BJ (cell line): ENCODE results near the gene SRGAP2B. TPM values are rescaled to one million over a fixed set of nuclear protein-coding genes. Genes with fewer than 3 reads are reported as not detected.
"Not testable (repeated sequence)": the region's sequence is repeated elsewhere in the genome, so short reads cannot be mapped to it uniquely, and the experiment has no call there.

ENCODE experiments used
- CTCF ChIA-PET: fragments of 350-600 bp; formaldehyde crosslinking; extraction: SDS; loops from one replicate; lab custom pipeline; 2021; ENCODE audit warnings: antibody characterized with exemption, inconsistent platforms; lab: Yijun Ruan, JAX
- POLR2A ChIA-PET: fragments of 300-600 bp; sonication (Branson Sonifier 250); formaldehyde crosslinking; extraction: SDS; loops from one replicate; lab custom pipeline; 2021; ENCODE audit warnings: antibody characterized with exemption; lab: Charles Lee
- DNase-seq: peaks from one replicate; pipeline ENCODE4 v3.0.0-alpha.2; 2011; ENCODE audit warnings: low read depth
- H3K27me3 ChIP-seq: 2 replicates; pipeline ENCODE4 v1.6.0; 2011; ENCODE audit warnings: low read length; ENCODE audit not compliant: control insufficient read depth, insufficient read depth
- H3K36me3 ChIP-seq: 2 replicates; pipeline ENCODE4 v1.5.1; 2011; ENCODE audit warnings: low read length; ENCODE audit not compliant: control insufficient read depth, insufficient read depth
- H3K4me3 ChIP-seq: 2 replicates; pipeline ENCODE4 v1.5.1; 2011; ENCODE audit warnings: low read depth, mild to moderate bottlenecking, control low read depth, low read length
- polyA plus RNA-seq: library from polyadenylated mRNA; depleted of rRNA; stranded (reverse); fragments of >200 nt; gene quantifications from 2 replicates; pipeline ENCODE4 v1.2.3, GENCODE V29; 2011

SRGAP2B gene
- polyA plus RNA-seq, 1 experiment = 4.8 TPM

DNA sequence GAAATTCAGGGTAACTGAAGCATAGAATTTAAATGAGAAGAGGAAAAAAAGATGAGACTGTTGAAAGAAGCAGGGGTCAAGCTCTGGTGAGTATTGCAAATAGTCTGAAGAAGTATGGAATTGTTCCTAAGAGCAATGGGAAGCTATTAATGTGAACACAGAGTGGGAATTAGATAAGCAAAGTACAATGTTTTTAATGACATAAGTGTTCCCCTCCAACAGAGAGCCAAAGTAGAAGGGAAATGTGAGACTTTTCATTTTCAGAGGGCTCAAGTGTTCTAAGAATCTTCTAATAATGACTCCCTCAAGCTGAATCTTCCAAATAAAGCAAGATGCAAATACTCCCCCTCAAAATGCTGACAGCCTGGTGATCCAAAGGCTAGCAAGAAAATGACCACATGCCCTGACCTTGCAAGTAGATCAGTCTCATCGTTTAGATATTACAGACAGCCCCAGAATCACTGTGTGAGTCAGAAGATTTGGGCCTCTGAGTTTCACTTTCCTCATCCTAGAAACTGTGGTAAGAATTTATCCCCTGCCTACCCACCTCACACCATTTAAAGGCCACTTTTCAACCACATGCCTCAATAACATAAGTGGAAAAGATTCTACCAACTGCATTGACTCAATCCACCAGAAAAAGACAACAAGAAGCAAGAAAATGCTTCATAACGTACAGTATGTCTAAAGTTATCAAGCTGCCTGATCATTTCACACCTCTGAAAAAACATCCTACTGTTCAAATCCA, 79.2 kb downstream of the SRGAP2B start:
- H3K36me3 ChIP-seq, H3K4me3 ChIP-seq, POLR2A ChIA-PET, CTCF ChIA-PET, DNase-seq, H3K27me3 ChIP-seq: not testable (repeated sequence)

DNA sequence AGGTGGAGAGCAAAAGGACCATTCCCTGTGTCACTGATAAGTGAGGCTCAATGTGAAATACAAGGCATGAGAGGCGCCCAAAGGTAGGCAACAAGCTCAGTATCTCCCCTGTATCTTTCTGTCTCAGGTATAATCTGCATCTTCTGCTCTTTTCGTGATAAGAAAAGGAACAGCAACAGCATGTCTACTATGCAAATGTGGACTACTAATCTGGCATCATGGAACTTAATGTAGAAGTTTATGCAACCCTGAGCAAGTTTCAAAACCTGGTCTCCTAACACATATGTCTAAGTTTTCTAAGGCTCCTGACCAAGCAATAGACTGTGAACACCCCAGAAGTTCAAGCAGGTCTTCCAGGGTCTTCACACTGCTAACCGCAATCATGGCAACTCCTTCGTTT, 81.8 kb downstream of the SRGAP2B start:
- H3K36me3 ChIP-seq, CTCF ChIA-PET, POLR2A ChIA-PET, H3K4me3 ChIP-seq, DNase-seq, H3K27me3 ChIP-seq: not testable (repeated sequence)

DNA sequence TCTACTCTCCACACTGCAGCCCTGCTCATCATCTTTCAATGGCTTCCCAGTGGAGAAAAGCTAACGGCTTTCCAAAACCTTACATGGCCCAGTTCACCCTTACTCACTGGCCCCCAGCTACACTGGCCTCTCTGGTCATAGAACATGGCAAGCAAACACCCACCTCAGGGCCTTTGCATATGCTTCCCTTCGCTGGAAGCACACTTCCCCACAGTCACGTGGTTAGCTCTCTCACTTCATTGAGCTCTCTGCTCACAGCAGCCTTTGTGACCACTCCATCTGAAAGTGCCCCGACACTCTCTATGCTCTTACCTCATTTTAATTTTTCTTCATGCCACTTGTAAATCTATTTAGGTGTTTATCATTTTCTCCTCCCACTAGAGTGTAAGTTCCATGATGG, 83.3 kb downstream of the SRGAP2B start:
- H3K4me3 ChIP-seq, DNase-seq, POLR2A ChIA-PET, CTCF ChIA-PET, H3K36me3 ChIP-seq, H3K27me3 ChIP-seq: not testable (repeated sequence)

DNA sequence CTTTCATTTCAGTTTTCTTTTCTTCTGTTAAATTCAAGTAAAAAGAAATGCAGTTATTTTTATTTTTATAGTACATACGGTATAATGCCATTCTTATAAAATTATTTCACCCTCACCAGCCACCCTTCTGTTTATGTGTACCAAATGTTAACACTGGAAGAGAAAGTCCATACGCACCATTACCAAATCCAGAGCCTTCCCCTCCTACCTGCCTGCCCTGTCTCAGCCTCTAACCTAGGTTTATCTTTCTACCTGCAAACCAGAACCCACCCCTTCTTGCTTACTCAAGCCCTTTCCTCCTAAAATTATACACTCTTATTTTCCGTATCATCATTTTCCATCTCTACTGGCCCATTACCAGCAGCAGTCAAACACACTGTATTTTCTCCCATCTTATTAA, 84.5 kb downstream of the SRGAP2B start:
- DNase-seq, CTCF ChIA-PET, H3K36me3 ChIP-seq, H3K4me3 ChIP-seq, H3K27me3 ChIP-seq, POLR2A ChIA-PET: not testable (repeated sequence)

DNA sequence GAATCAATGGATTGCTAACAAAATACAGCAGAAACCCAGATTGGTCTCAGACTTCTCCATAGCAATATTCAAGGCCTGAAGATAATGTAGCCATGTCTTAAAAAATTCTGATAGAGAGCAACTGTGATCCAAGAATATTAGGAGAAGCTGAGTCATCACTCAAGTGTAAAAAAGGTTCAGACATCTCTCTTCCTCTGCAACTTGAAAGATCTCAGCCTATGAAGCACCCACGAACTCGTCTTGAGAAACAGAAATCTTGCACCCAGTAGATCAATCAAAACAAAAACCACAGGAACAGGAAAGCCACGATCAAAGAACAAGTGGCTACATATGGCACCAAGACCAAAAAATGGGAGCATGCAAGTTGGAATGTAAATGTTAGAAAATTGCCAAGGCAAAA, 85.2 kb downstream of the SRGAP2B start:
- CTCF ChIA-PET, H3K36me3 ChIP-seq, DNase-seq, POLR2A ChIA-PET, H3K27me3 ChIP-seq, H3K4me3 ChIP-seq: not testable (repeated sequence)

DNA sequence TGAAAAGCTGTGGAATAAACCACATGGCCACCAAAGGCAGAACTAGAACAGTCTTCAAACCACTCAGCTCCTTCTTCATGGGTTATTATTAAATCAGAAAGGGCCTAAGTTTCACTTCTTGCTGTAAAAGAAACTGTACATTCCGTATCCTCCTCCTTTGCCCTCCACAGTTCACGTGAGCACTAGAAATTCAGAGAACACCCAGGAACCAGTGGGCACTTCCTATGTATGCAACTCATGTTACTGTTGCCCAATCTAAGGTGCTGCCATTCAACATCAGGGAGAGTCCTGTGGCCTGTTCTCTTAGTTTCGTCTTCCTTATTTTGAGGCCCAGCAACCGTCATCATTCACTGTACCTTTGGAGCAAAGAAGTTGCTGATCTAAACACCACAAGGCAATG, 86.7 kb downstream of the SRGAP2B start:
- H3K27me3 ChIP-seq, POLR2A ChIA-PET, H3K36me3 ChIP-seq, H3K4me3 ChIP-seq, DNase-seq, CTCF ChIA-PET: not testable (repeated sequence)

DNA sequence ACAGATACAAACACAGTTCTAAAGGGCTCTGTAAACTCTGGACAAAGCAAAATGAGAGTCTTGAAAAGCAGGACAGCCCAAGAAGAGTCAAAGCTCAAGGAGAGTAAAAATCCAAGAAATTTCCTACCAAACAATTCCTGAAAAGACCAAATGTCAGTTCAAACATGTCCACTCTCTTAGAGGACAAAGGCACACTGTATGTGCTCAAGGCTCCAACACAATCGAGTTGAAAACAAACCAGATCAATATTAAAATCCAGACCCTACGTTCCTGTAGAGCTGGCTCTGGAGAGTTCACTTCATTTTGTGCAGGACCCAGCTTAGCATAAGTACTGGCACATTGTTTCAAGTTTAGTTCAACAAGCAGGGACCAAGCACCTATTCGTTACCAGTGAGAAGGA, 90.0 kb downstream of the SRGAP2B start:
- POLR2A ChIA-PET, H3K36me3 ChIP-seq, H3K4me3 ChIP-seq, H3K27me3 ChIP-seq, CTCF ChIA-PET, DNase-seq: not testable (repeated sequence)

DNA sequence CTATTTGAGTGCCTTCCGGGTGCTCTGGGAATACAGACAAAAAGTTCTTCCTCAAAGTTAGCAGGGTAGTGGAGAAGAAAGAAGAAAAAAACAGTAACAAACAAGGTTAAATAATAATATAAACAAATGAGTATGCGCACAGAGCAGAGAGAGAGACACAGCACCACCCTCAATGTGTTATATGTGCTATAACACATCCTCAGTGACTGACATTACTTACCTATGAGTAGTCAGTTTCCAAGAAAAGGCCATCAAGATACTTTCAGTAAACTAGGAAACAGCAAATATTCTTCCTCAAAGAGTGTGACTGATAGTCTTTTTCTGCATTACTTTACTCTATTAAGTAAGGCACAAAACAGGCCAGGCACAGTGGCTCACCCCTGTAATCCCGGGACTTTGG, 93.7 kb downstream of the SRGAP2B start:
- H3K27me3 ChIP-seq, DNase-seq, CTCF ChIA-PET, H3K36me3 ChIP-seq, H3K4me3 ChIP-seq, POLR2A ChIA-PET: not testable (repeated sequence)

DNA sequence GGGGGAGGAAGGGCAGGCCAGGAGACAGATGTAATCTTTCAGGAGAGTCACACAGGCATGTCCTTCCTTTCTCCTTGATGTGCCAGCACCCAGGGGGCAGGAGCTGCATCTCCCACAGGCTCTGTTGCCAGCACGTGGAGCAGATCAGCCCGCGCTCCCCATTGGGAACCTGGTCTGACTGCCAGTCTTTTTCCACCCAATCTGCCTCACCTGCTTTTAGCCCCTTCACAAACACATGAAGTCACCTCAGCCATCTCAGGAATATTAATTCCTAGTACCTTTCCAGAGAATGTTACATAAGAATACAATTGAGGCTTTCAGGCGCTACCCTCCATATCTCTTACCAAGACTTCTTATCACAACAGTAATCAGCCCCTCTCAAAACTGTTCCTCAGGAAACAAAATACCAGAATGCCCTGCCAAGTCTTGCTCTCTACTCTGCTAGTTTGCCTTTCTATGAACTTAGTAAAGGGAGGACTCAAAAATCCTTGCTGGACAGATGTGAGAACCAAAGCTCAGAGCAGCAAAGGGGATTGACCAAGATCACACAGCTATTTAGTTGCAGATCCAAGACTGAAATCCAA, 94.3 kb downstream of the SRGAP2B start:
- DNase-seq, POLR2A ChIA-PET, H3K27me3 ChIP-seq, H3K36me3 ChIP-seq, CTCF ChIA-PET, H3K4me3 ChIP-seq: not testable (repeated sequence)

DNA sequence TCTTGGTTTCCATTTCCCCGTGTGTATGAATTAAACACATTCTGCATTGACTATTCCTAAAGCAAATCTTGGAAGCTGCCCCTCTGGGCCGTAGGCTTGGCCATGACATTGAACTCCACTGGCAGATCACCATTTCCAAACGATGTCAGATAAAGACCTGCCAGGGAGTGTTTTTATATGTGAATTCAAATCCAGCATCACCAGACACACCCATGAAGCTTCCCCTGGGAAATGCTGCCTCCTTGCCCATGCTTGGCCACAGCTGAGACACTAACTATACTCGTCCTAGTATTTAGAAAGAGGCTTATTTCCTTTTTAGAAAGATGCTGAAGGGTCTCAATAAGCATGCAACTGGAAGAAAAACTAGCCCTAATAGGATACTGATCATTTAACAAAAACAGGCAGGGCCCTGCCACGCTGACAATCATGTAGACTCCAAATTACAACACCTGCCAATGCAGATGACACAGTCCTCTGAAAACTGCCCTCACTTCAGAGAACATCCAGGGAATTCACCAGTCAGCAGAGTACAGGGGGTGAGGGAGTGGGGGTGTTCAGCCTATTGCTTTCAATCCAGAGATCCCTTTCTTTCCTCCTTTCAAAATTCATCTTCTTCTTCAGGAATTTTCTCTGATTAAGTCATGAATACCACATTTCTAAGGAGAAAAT, 94.9 kb downstream of the SRGAP2B start:
- CTCF ChIA-PET, H3K27me3 ChIP-seq, POLR2A ChIA-PET, H3K36me3 ChIP-seq, H3K4me3 ChIP-seq, DNase-seq: not testable (repeated sequence)

DNA sequence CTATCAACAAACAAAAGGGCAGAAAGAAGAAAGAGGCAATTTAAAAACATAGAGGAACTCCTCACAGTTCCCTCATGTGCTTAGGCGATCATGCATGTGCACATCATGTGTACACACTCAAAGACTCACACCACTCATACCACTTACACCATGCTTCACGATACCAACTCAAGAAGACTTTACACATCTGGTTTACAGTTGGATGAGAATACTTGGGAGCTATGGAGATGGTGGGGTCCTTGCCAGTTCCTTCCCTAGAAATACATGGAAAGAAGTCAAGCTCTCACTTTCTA, 96.2 kb downstream of the SRGAP2B start:
- CTCF ChIA-PET, POLR2A ChIA-PET, H3K4me3 ChIP-seq, H3K36me3 ChIP-seq, DNase-seq, H3K27me3 ChIP-seq: not testable (repeated sequence)

DNA sequence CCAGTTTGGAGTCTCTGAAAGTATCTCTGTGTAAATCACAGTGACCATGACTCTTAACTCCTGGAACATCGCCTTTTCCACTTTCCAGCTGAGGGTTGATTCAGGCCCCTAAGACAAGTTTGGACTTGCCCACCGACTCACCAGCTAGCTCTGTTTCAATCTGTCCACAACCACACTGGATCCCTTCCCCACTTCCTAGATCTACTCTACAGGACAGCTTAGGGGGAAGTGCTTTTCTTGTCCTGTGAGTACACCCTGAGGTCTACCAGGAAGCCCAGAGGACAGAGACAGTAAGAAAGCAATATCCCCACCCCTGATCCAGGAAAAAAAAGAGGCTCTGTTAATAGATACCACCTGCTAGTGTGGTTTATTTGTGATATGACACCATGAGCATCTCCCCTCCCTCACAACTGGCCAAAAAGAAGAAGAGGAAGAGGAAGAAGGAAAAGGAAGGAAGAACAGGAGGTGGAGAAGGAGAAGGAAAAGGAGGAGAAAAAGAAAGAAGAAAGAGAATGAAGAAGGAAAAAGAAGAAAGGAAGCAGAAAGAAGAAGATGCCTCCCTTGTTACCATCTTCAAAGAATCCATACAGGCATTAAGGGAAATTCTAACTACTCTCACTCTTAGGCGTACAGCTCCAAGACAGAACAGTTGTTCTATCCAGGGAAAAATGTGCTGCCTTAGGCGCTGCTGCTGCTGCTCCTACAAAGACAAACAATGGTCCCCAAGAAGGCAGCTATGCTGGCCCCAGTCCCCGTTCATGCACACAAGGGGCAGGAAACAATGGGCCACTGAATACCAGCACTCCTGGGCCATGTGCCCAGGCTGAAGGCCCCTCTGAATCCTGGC, 96.8 kb downstream of the SRGAP2B start:
- H3K4me3 ChIP-seq, DNase-seq, H3K36me3 ChIP-seq, CTCF ChIA-PET, POLR2A ChIA-PET, H3K27me3 ChIP-seq: not testable (repeated sequence)
